ENCODE data around the gene POGZ. TPM values are rescaled to one million over a fixed set of nuclear protein-coding genes. Genes with fewer than 3 reads are reported as not detected.
A peak's percentile ranks its signal among the peaks of the same experiment; 100 is the strongest.

The POGZ gene
- total RNA-seq, 8 experiments from 2014 or later: 13.2 to 98.2 (median 55.7) TPM

GRCh38 chr1:151377150-151377884, 82.0 kb downstream of the POGZ start:
- 10 to 100% (median 69%) methylated on average over 1 to 3 of the region's 3 CpGs for WGBS, 10 experiments
- in situ Hi-C loops (cut with MboI; ENCODE audit: low pct_unique_long_range_greater_than_20kb in 2 of 9, low sequenced_read_pairs in 9 of 9, unreplicated experiment in 9 of 9): no loop called here
- Histone ChIP-seq H3K4me3 (no peak overlapping the region), H3K27ac (no peak overlapping the region), H3K4me1 (replicated peaks in 1 of 2) (peaks cover 7 to 8% of the 10 kb centered on the region in 2 donors)
- ATAC-seq (replicated peaks in 6 of 8): no peak

- in situ Hi-C loops (cut with MboI; ENCODE audit: low pct_unique_long_range_greater_than_20kb in 2 of 9, low sequenced_read_pairs in 9 of 9, unreplicated experiment in 9 of 9): no loop called here
Observed at GRCh38 chr1:151373196-151373595, 86.1 kb downstream of the POGZ start.

GRCh38 chr1:151372058-151372934, 87.0 kb downstream of the POGZ start, which contains the start of gene SELENBP1:
SELENBP1 (minus strand) TSS chr1:151372705; CDS start chr1:151372641, 64 bp downstream.
- WGBS, 10 experiments: 0 to 73% (median 25%) methylated on average over 1 to 7 of the region's 11 CpGs; no CpG with 5 or more reads in 4 of the 10 experiments
- Histone ChIP-seq H3K4me1 (replicated peaks in 1 of 2) (peaks cover 8 to 16% of the 10 kb centered on the region in 2 donors), H3K4me3 (peak within 1 kb of the TSS in 3 of 5 donors; percentile 5 to 9 (median 7)), H3K27ac (no peak within 1 kb of the TSS)
- peak; percentile 84 to 90 (median 87) for ATAC-seq (replicated peaks in 6 of 8)
- in situ Hi-C loops (cut with MboI; ENCODE audit: low pct_unique_long_range_greater_than_20kb in 2 of 9, low sequenced_read_pairs in 9 of 9, unreplicated experiment in 9 of 9): no loop called here

More at GRCh38 chr1:151373196-151373595, 86.1 kb downstream of the POGZ start:
- Histone ChIP-seq H3K4me3 (no peak overlapping the region), H3K27ac (no peak overlapping the region), H3K4me1 (replicated peaks in 1 of 2) (peaks cover 8 to 16% of the 10 kb centered on the region in 2 donors)
- ATAC-seq (replicated peaks in 6 of 8): no peak
- WGBS, 10 experiments: 80 to 100% (median 98%) methylated on average over 1 to 12 of the region's 14 CpGs; no CpG with 5 or more reads in 1 of the 10 experiments

- ATAC-seq (replicated peaks in 6 of 8): peak in 5 of 8 experiments; percentile 4 to 58 (median 38)
- in situ Hi-C loops (cut with MboI; ENCODE audit: low pct_unique_long_range_greater_than_20kb in 2 of 9, low sequenced_read_pairs in 9 of 9, unreplicated experiment in 9 of 9): no loop called here
- H3K27ac ChIP-seq: no peak overlapping the region
- H3K4me3 ChIP-seq: no peak overlapping the region
- peaks cover 8 to 16% of the 10 kb centered on the region in 2 donors for H3K4me1 ChIP-seq (replicated peaks in 1 of 2)
- WGBS, 10 experiments: 4 to 91% (median 80%) methylated on average over 1 to 6 of the region's 9 CpGs; no CpG with 5 or more reads in 1 of the 10 experiments
Observed at GRCh38 chr1:151371370-151372057, 87.8 kb downstream of the POGZ start.

GRCh38 chr1:151370211-151370911, 88.9 kb downstream of the POGZ start:
- in situ Hi-C loops (cut with MboI; ENCODE audit: low pct_unique_long_range_greater_than_20kb in 2 of 9, low sequenced_read_pairs in 9 of 9, unreplicated experiment in 9 of 9): no loop called here
- H3K27ac ChIP-seq: no peak overlapping the region

GRCh38 chr1:151369621-151370048, 89.7 kb downstream of the POGZ start:
- peaks cover 8 to 16% of the 10 kb centered on the region in 2 donors for H3K4me1 ChIP-seq (replicated peaks in 1 of 2)
- no peak for ATAC-seq (replicated peaks in 6 of 8)
- H3K27ac ChIP-seq: no peak overlapping the region
- 60 to 83% (median 67%) methylated on average over 1 to 6 of the region's 15 CpGs; no CpG with 5 or more reads in 7 of the 10 experiments for WGBS, 10 experiments
- in situ Hi-C loops (cut with MboI; ENCODE audit: low pct_unique_long_range_greater_than_20kb in 2 of 9, low sequenced_read_pairs in 9 of 9, unreplicated experiment in 9 of 9): no loop called here
- no peak overlapping the region for H3K4me3 ChIP-seq

More at GRCh38 chr1:151370211-151370911, 88.9 kb downstream of the POGZ start:
- no peak overlapping the region for H3K4me3 ChIP-seq
- ATAC-seq (replicated peaks in 6 of 8): no peak
- peaks cover 8 to 16% of the 10 kb centered on the region in 2 donors for H3K4me1 ChIP-seq (replicated peaks in 1 of 2)
- WGBS, 10 experiments: 67 to 100% (median 94%) methylated on average over 1 to 5 of the region's 6 CpGs; no CpG with 5 or more reads in 4 of the 10 experiments

GRCh38 chr1:151369302-151369610, 90.0 kb downstream of the POGZ start:
- H3K4me3 ChIP-seq: no peak overlapping the region
- H3K27ac ChIP-seq: no peak overlapping the region
- 82 to 94% (median 92%) methylated on average over 2 to 5 of the region's 7 CpGs; no CpG with 5 or more reads in 7 of the 10 experiments for whole genome bisulfite sequencing, 10 experiments
- peaks cover 8 to 16% of the 10 kb centered on the region in 2 donors for H3K4me1 ChIP-seq (replicated peaks in 1 of 2)
- no peak for ATAC-seq (replicated peaks in 6 of 8)
- in situ Hi-C loops (cut with MboI; ENCODE audit: low pct_unique_long_range_greater_than_20kb in 2 of 9, low sequenced_read_pairs in 9 of 9, unreplicated experiment in 9 of 9): no loop called here

GRCh38 chr1:151368393-151369301, 90.6 kb downstream of the POGZ start:
- WGBS, 10 experiments: 83 to 100% (median 92%) methylated on average over 1 to 16 of the region's 20 CpGs; no CpG with 5 or more reads in 4 of the 10 experiments
- peaks cover 8 to 16% of the 10 kb centered on the region in 2 donors for H3K4me1 ChIP-seq (replicated peaks in 1 of 2)
- ATAC-seq (replicated peaks in 6 of 8): no peak
- no peak overlapping the region for H3K4me3 ChIP-seq
- in situ Hi-C loops (cut with MboI; ENCODE audit: low pct_unique_long_range_greater_than_20kb in 2 of 9, low sequenced_read_pairs in 9 of 9, unreplicated experiment in 9 of 9): no loop called here
- H3K27ac ChIP-seq: no peak overlapping the region

- Histone ChIP-seq H3K27ac (no peak overlapping the region), H3K4me3 (no peak overlapping the region), H3K4me1 (replicated peaks in 1 of 2) (peaks cover 6 to 14% of the 10 kb centered on the region in 2 donors)
- in situ Hi-C loops (cut with MboI; ENCODE audit: low pct_unique_long_range_greater_than_20kb in 2 of 9, low sequenced_read_pairs in 9 of 9, unreplicated experiment in 9 of 9): no loop called here
- ATAC-seq (replicated peaks in 6 of 8): peak in 2 of 8 experiments; percentile 3 to 24
- 40 to 100% (median 94%) methylated on average over 1 to 6 of the region's 8 CpGs; no CpG with 5 or more reads in 1 of the 10 experiments for WGBS, 10 experiments
Observed at GRCh38 chr1:151367658-151368392, 91.5 kb downstream of the POGZ start.

- H3K4me1 ChIP-seq (replicated peaks in 1 of 2): no peaks in the 10 kb centered on the region
- H3K4me3 ChIP-seq: no peak overlapping the region
- in situ Hi-C loops (cut with MboI; ENCODE audit: low pct_unique_long_range_greater_than_20kb in 2 of 9, low sequenced_read_pairs in 9 of 9, unreplicated experiment in 9 of 9): no loop called here
- WGBS, 10 experiments: 0 to 96% (median 78%) methylated on average over 1 to 3 of the region's 4 CpGs; no CpG with 5 or more reads in 6 of the 10 experiments
- H3K27ac ChIP-seq: no peak overlapping the region
- no peak for ATAC-seq (replicated peaks in 6 of 8)
Observed at GRCh38 chr1:151364996-151365395, 94.3 kb downstream of the POGZ start.

Measured in motor neuron (in vitro differentiated cells).